GM18498 (cell line): ENCODE data around the gene MOGAT2.

Source experiments
- ATAC-seq: cut with Tn5 transposase; IDR thresholded peaks from one replicate; pipeline ENCODE4 v1.9.1; 2021; ENCODE audit warnings: mild to moderate bottlenecking, moderate library complexity; ENCODE audit not compliant: unreplicated experiment

MOGAT2 gene

DNA sequence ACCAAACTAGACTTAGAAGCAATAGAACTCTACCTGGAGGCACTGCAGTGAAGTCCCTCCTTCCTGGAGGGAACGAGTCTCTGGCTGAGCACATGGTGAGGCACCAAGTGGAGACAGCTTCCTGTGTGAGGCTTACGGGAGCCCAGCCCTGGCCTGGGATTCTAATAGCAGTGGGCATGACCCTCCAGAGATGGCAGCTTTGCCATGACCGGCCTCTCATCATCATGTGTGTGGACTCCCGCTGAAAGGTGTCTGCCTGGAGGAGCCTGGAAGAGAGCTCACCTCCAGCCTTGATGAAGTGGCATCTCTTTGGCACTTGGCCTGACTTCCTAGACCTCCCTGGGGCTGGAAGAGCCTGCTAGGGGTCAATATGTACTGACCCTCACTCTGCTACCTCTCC is 58.9 kb downstream of the MOGAT2 start:
- no peak for ATAC-seq

GRCh38 chr11:75777461-75778110 is 59.9 kb downstream of the MOGAT2 start:
- ATAC-seq: no peak

- ATAC-seq: no peak
These were observed 61.3 kb downstream of the MOGAT2 start for GRCh38 chr11:75778962-75779361.

DNA sequence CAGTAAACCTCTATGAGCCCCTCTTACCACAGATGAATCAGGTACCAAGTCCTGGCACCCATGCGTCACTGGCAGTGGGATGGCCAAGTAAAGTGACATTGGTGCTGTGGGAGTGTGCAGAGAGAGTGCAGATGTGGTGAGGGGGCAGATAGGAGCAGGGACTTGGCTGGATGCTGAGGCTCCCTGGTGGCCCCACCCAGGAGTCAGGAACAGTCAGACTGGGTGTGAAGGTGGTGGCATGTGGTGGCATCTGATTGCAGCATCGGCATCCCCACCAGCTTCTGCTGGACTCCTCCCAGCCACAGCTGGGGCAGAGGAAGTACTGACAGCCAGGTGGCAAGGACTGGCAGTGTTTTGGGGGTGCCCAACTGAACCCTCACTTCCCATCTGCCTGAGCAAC is 62.3 kb downstream of the MOGAT2 start:
- no peak for ATAC-seq

DNA sequence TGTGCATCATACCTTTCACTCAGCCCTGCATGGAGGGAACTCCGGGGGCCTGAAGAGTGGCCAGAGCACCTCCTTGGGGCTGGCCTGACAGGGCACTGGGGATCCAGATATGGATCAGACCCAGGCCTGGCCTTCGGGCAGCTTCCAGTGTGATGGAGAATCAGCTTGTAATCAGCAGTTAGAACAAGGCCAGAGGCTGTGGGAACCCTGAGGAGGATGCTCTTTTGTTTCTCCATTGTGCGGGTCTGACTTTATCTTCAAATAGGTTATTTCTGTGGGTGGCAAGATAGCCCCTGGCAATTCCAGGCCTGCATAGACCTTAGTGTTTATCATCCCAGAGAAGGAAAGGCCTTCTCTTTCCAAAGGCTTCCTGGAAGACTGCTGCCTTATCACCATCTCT is 63.2 kb downstream of the MOGAT2 start:
- ATAC-seq: no peak

DNA sequence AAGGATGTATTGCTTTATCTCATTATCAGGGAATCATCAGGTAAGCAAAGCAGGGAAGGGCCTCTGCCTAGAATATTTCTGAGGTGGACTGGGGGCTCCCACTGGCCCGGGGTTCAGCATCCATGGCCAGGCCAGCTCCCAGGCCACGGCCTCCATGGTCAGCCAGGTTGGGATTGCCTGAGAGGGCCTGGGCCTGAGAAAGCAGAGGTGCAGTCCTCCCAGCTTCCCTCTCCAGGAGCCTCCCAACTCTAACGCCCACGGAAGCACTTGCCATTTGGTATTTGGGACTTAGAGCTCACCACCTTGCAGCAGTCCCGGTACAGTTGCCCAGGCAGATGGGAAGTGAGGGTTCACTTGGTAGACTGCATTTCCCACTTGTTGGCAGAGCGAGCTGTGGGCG is 63.7 kb downstream of the MOGAT2 start:
- no peak for ATAC-seq

- no peak for ATAC-seq
These were observed 64.2 kb downstream of the MOGAT2 start for GRCh38 chr11:75781831-75782230.
